HEK293 (cell line): ENCODE data around the gene IFFO2.

Source experiments
- CTCF ChIA-PET: fragments of 350-600 bp; formaldehyde crosslinking; extraction: SDS; loops from one replicate; lab custom pipeline; 2021; ENCODE audit warnings: antibody characterized with exemption; lab: Yijun Ruan, JAX
- POLR2A ChIA-PET: fragments of 300-600 bp; formaldehyde crosslinking; extraction: SDS; loops from one replicate; lab custom pipeline; 2020; ENCODE audit warnings: antibody characterized with exemption, inconsistent platforms; lab: Yijun Ruan, JAX
- H3K27ac ChIP-seq: fragments of 200-500 bp; sonication (Bioruptor generic); 2 replicates; pipeline ENCODE4 v1.5.1; 2014; ENCODE audit warnings: low read depth, low read length, control low read depth, inconsistent platforms; ENCODE audit errors: extremely low read depth
- H3K36me3 ChIP-seq, 2 experiments: fragments of 200-500 bp in 1 of 2; sonication (Bioruptor generic) in 1 of 2; 1 replicate in 1 of 2; 2 replicates in 1 of 2; pipeline ENCODE4 v1.5.1; 2014 to 2017; ENCODE audit warnings: inconsistent platforms in 2 of 2, low read length in 2 of 2; ENCODE audit not compliant: control insufficient read depth in 2 of 2, insufficient read depth in 1 of 2
- H3K4me1 ChIP-seq: fragments of 200-500 bp; sonication (Bioruptor generic); 2 replicates; pipeline ENCODE4 v1.5.1; 2014; ENCODE audit warnings: mild to moderate bottlenecking, low read length, inconsistent platforms; ENCODE audit not compliant: control insufficient read depth, insufficient read depth
- H3K4me3 ChIP-seq: 2 replicates; pipeline ENCODE4 v1.5.1; 2011; ENCODE audit warnings: low read depth, mild to moderate bottlenecking, control low read depth, low read length, moderate library complexity
- H3K9me3 ChIP-seq: fragments of 200-500 bp; sonication (Bioruptor generic); 2 replicates; pipeline ENCODE4 v1.5.1; 2014; ENCODE audit warnings: low read depth, low read length, inconsistent platforms; ENCODE audit not compliant: control insufficient read depth, insufficient read depth
- ATF2 ChIP-seq: fragments of 450-650 bp; formaldehyde crosslinking; IDR thresholded peaks from 2 replicates; pipeline ENCODE4 v1.5.1; 2016; ENCODE audit warnings: missing biosample characterization, missing genetic modification characterization, low read depth
- HOXC10 ChIP-seq: sonication (generic); formaldehyde crosslinking; IDR thresholded peaks from 2 replicates; pipeline ENCODE4 v1.8.1; 2023; ENCODE audit warnings: mild to moderate bottlenecking, missing genetic modification reagents
- KLF10 ChIP-seq: fragments of 450-650 bp; IDR thresholded peaks from 2 replicates; pipeline ENCODE4 v1.5.1; 2018; ENCODE audit warnings: missing biosample characterization, mild to moderate bottlenecking, missing genetic modification characterization
- OSR2 ChIP-seq: fragments of 450-650 bp; formaldehyde crosslinking; IDR thresholded peaks from 2 replicates; pipeline ENCODE4 v1.5.1; 2016; ENCODE audit warnings: missing biosample characterization, missing genetic modification characterization
- PRDM2 ChIP-seq: fragments of 450-650 bp; formaldehyde crosslinking; IDR thresholded peaks from 2 replicates; pipeline ENCODE4 v1.5.1; 2016; ENCODE audit warnings: missing biosample characterization, missing genetic modification characterization, borderline replicate concordance
- REPIN1 ChIP-seq: fragments of 450-650 bp; formaldehyde crosslinking; IDR thresholded peaks from 2 replicates; pipeline ENCODE4 v1.5.1; 2017; ENCODE audit warnings: missing biosample characterization, missing genetic modification characterization, low read depth
- YY1 ChIP-seq: fragments of 450-650 bp; formaldehyde crosslinking; IDR thresholded peaks from 2 replicates; pipeline ENCODE4 v1.5.1; 2018; ENCODE audit warnings: missing biosample characterization, missing genetic modification characterization
- ZBTB6 ChIP-seq: fragments of 450-650 bp; formaldehyde crosslinking; IDR thresholded peaks from 2 replicates; pipeline ENCODE4 v1.5.1; 2017; ENCODE audit warnings: missing biosample characterization, missing genetic modification characterization
- ZNF112 ChIP-seq: fragments of 450-650 bp; formaldehyde crosslinking; IDR thresholded peaks from 2 replicates; pipeline ENCODE4 v1.5.0; 2017; ENCODE audit warnings: missing biosample characterization, missing genetic modification characterization
- ZNF16 ChIP-seq: fragments of 450-650 bp; formaldehyde crosslinking; IDR thresholded peaks from 2 replicates; pipeline ENCODE4 v1.5.1; 2016; ENCODE audit warnings: low read depth, missing biosample characterization, missing genetic modification characterization
- ZNF19 ChIP-seq: fragments of 450-650 bp; formaldehyde crosslinking; IDR thresholded peaks from 2 replicates; pipeline ENCODE4; 2016; ENCODE audit warnings: missing biosample characterization, missing genetic modification characterization, low read depth
- ZNF26 ChIP-seq: fragments of 450-650 bp; formaldehyde crosslinking; IDR thresholded peaks from 2 replicates; pipeline ENCODE4 v1.5.1; 2016; ENCODE audit warnings: missing biosample characterization, missing genetic modification characterization
- ZNF280C ChIP-seq: fragments of 450-650 bp; formaldehyde crosslinking; IDR thresholded peaks from 2 replicates; pipeline ENCODE4 v1.5.1; 2016; ENCODE audit warnings: missing biosample characterization, missing genetic modification characterization
- ZNF366 ChIP-seq: fragments of 450-650 bp; formaldehyde crosslinking; conservative IDR thresholded peaks from 2 replicates; pipeline ENCODE4 v1.5.1; 2016; ENCODE audit warnings: missing biosample characterization, missing genetic modification characterization
- ZNF585B ChIP-seq: fragments of 450-650 bp; formaldehyde crosslinking; IDR thresholded peaks from 2 replicates; pipeline ENCODE4 v1.5.1; 2016; ENCODE audit warnings: missing biosample characterization, missing genetic modification characterization
- ZNF792 ChIP-seq: fragments of 450-650 bp; formaldehyde crosslinking; IDR thresholded peaks from 2 replicates; pipeline ENCODE4 v1.5.1; 2016; ENCODE audit warnings: missing biosample characterization, missing genetic modification characterization

Gene IFFO2

GRCh38 chr1:18998016-18998724 is 41.7 kb upstream of the IFFO2 start:
- Histone ChIP-seq H3K4me1 (no peaks in the 10 kb centered on the region), H3K9me3 (no peaks in the 10 kb centered on the region), H3K27ac (no peak overlapping the region), H3K36me3 (no peaks in the 10 kb centered on the region), H3K4me3 (no peak overlapping the region)
- no peak for TF ChIP-seq ZNF280C (tag by site-specific recombination)
- TF ChIP-seq ZNF366 (tag by site-specific recombination) = 0 out of 2 replicates have a peak, but pooled peaks have one; percentile 16
- POLR2A ChIA-PET = no interaction called here
- CTCF ChIA-PET = interaction anchor here (0.7 to 0.8 kb wide), 2 partner anchors 9 to 17 kb away, joined by 3 read pairs; no protein-coding TSS in a partner anchor

GRCh38 chr1:18997508-18997907 is 41.0 kb upstream of the IFFO2 start:
- Histone ChIP-seq H3K4me3 (no peak overlapping the region), H3K9me3 (no peaks in the 10 kb centered on the region), H3K36me3 (no peaks in the 10 kb centered on the region), H3K4me1 (no peaks in the 10 kb centered on the region), H3K27ac (no peak overlapping the region)
- TF ChIP-seq OSR2 (tag by site-specific recombination) = no peak
- no peak for TF ChIP-seq YY1
- no peak for TF ChIP-seq REPIN1 (tag by site-specific recombination)
- no peak for TF ChIP-seq ZNF585B (tag by site-specific recombination)
- no peak for TF ChIP-seq PRDM2 (tag by site-specific recombination)
- no peak for TF ChIP-seq ZNF792 (tag by site-specific recombination)
- TF ChIP-seq ATF2 = no peak
- no peak for TF ChIP-seq ZNF112
- TF ChIP-seq ZNF26 (tag by site-specific recombination) = no peak
- no peak for TF ChIP-seq ZNF16
- no peak for TF ChIP-seq ZNF19 (tag by site-specific recombination)
- no peak for TF ChIP-seq KLF10
- TF ChIP-seq ZBTB6 (tag by site-specific recombination) = no peak
- TF ChIP-seq HOXC10 (CRISPR knock-in tag) = no peak
- ChIA-PET CTCF (interaction anchor here (0.7 kb wide), 1 partner anchor 9 kb away, joined by 3 read pairs; no protein-coding TSS in a partner anchor), POLR2A (no interaction called here)
